Epithelial cell of esophagus (primary cell): ENCODE results near the gene CLSTN2.

ENCODE experiments used
- DNase-seq: peaks from one replicate; pipeline ENCODE4 v3.0.0; 2010; ENCODE audit warnings: low read depth
- H3K4me3 ChIP-seq: 2 replicates; pipeline ENCODE4 v1.5.1; 2011; ENCODE audit warnings: mild to moderate bottlenecking, low read length, control low read depth
- TF ChIP-seq, protein P1 (sequence below): IDR thresholded peaks from 2 replicates; pipeline ENCODE4 v1.5.1; 2011; ENCODE audit warnings: low read depth, mild to moderate bottlenecking, low read length, control low read depth, inconsistent platforms; ENCODE audit not compliant: insufficient read depth; ENCODE audit errors: missing control alignments

Gene CLSTN2

DNA sequence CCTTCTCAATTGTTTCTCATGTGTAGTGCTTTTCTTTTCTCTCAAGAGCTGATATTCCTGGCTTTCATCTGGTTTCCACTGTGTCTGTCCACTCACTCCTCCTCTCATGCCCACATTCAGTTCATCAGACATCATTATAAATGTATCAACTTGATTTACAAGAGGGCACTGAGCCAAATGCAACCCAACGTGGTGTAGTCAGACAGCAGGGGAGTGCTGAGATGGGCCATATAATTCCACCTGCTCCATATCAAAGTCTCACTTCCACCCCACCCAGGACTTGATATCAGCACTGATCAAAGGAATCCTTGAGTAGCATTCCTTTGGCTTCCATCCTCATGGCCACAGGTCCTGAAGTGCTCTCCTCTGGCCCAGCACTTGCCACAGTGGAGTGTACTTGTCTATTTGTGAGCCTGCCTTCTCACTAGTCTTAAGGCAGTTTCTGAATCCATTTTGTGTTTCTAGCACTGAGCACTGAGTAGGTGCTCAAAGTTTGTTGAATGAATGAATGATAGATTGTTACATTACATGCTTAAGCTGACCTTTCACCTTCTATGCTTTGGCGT lies 252.8 kb downstream of the CLSTN2 start:
- no peak overlapping the region for H3K4me3 ChIP-seq
- TF ChIP-seq, protein P1, sequence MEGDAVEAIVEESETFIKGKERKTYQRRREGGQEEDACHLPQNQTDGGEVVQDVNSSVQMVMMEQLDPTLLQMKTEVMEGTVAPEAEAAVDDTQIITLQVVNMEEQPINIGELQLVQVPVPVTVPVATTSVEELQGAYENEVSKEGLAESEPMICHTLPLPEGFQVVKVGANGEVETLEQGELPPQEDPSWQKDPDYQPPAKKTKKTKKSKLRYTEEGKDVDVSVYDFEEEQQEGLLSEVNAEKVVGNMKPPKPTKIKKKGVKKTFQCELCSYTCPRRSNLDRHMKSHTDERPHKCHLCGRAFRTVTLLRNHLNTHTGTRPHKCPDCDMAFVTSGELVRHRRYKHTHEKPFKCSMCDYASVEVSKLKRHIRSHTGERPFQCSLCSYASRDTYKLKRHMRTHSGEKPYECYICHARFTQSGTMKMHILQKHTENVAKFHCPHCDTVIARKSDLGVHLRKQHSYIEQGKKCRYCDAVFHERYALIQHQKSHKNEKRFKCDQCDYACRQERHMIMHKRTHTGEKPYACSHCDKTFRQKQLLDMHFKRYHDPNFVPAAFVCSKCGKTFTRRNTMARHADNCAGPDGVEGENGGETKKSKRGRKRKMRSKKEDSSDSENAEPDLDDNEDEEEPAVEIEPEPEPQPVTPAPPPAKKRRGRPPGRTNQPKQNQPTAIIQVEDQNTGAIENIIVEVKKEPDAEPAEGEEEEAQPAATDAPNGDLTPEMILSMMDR = no peak
- no peak for DNase-seq

DNA sequence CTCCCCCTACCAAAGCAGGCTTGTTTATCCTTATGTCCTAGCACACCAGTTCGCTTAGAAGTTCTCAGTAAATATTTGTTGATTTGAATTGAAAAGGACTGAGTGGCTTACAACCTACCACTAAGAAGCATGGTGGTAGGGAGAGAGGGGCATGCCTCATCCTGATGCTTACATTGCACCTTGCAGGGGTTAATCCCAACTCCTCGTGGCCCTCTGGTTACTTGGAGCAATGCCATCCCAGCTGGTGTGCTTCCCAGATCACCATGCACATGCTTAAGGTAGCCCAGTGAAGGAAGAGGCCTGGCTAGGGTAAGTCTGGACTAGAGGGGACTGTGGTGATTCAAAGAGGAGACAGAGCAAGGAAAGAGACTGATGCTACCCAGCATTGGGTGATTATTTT lies 253.3 kb downstream of the CLSTN2 start:
- TF ChIP-seq, protein P1 = no peak
- no peak for DNase-seq
- H3K4me3 ChIP-seq = no peak overlapping the region

DNA sequence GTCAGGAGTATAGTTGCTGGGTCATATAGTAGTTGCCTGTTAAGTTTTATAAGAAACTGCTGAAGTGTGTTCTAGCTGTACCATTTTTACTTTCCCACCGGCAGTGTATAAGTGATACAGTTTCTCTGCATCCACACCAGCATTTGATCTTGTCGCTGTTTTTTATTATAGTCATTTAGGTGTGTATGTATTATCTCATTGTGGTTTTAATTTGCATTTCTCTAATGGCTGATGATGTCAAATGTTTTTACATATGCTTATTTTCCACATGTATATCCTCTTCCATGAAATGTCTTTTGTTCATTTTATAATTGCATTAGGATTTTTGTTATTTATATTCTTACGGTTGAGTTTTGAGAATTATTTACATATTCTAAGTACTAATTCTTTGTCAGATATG lies 254.3 kb downstream of the CLSTN2 start:
- H3K4me3 ChIP-seq = no peak overlapping the region
- TF ChIP-seq, protein P1 = no peak
- DNase-seq = no peak

DNA sequence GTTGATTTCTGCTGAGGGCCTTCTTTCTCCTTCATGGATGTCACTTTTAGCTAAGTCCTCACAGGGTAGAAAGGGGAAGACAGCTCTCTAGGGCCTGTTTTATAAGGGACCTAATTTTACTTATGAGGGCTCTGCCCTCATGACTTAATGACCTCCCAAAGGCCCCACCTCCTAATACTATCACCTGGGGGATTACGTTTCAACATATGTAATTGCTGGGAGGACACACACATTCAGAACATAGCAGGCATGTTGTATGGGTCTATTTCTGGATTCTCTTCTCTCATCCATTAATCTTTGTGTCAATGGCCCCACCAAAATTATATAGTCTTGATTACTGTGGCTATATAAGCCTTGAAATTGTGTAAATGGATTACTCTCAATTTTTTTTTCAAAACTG lies 255.0 kb downstream of the CLSTN2 start:
- H3K4me3 ChIP-seq = no peak overlapping the region
- no peak for DNase-seq
- TF ChIP-seq, protein P1 = no peak

GRCh38 chr3:140196970-140197369 lies 262.0 kb downstream of the CLSTN2 start:
- DNase-seq = no peak
- TF ChIP-seq, protein P1 = no peak
- no peak overlapping the region for H3K4me3 ChIP-seq

- no peak overlapping the region for H3K4me3 ChIP-seq
- no peak for DNase-seq
- TF ChIP-seq, protein P1 = no peak
Observed at GRCh38 chr3:140198242-140198641, 263.3 kb downstream of the CLSTN2 start.

DNA sequence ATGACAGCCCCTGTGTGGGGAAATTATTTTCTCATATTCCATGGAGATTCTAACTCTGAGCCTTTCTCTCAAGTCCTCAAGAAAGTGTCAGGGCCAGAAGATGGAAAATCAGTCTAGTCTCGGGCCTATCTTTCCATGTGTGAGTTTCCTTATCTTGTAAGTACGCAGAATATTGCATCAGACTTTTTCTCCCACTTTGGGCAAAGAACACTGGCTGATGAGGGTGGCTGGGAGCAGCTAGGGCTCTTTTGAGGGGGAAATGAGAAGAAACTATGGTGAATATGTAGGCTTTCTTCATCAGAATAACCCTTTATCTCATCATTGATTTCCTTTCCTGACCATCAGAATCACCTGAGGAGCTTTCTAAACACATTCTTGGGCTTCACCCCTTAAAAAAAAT lies 264.0 kb downstream of the CLSTN2 start:
- DNase-seq = no peak
- H3K4me3 ChIP-seq = no peak overlapping the region
- TF ChIP-seq, protein P1 = no peak
